HG03103 (cell line): ENCODE results near the gene PCDHAC1.

Source experiments
- ATAC-seq: cut with Tn5 transposase; IDR thresholded peaks from one replicate; pipeline ENCODE4 v1.9.1; 2021; ENCODE audit warnings: low read depth; ENCODE audit not compliant: unreplicated experiment

The PCDHAC1 gene

GRCh38 chr5:140966293-140967225, 40.5 kb downstream of the PCDHAC1 start, which contains the start of gene PCDHAC2:
Gene PCDHAC2 (plus strand): TSS chr5:140966476. CDS start chr5:140966767, 291 bp downstream.
- no peak for ATAC-seq

DNA sequence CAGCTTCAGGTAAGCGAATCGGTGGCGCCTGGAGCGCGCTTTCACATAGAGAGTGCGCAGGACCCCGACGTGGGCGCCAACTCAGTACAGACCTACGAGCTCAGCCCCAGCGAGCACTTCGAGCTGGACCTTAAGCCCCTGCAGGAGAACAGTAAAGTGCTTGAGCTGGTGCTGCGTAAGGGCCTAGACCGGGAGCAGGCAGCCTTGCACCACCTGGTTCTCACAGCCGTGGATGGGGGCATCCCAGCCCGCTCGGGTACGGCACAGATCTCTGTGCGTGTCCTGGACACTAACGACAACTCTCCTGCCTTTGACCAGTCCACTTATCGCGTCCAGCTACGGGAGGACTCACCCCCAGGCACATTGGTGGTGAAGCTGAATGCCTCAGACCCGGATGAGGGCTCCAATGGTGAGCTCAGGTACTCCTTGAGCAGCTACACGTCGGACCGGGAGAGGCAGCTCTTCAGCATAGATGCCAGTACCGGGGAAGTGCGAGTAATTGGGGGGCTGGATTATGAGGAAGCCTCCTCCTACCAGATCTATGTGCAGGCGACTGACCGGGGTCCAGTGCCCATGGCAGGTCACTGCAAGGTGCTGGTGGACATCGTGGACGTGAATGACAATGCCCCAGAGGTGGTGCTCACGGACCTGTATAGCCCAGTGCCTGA, 41.3 kb downstream of the PCDHAC1 start:
- ATAC-seq, result no peak

- no peak for ATAC-seq
Observed at GRCh38 chr5:140969880-140970279, 43.8 kb downstream of the PCDHAC1 start.

DNA sequence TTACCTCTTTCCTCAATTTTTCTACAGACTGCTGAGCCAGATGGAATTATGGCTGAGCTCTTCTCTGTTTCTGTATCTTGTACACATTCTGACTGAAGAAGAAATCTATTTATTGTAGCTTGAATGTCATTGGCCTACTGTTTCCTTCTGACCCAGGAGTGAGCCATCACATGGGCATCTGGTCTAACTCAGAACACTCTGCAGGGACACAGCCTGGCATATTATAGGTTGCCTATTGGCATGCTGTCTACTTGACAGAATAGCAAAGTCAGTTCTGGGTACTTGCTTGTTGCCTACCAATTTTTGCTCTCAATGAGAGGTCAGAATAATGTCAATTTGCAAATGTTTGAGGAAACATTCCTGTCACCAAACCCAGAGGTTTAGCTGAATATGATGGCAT, 47.5 kb downstream of the PCDHAC1 start:
- ATAC-seq, result no peak

- no peak for ATAC-seq
Observed at GRCh38 chr5:140977003-140977402, 50.9 kb downstream of the PCDHAC1 start.

DNA sequence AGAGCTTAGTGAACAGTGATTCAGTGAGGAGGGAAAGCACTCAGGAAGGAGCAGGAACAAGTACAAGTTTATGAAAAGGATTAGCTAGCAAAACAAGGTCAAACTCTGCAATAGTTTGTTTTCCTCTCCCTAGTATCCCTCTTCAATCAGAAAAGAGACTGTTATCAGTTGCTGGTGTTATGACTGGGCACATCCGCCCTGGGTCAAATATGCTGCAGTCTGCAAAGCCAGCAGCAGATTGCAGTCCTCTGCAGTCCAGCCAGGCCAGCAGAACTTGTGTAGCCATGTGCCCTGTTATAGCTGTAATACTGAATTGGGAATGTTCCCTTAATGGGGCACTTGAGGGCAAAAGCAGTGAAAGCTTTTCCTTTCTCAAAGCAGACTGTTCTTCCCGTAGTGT, 52.2 kb downstream of the PCDHAC1 start:
- ATAC-seq, result no peak

- no peak for ATAC-seq
Observed at GRCh38 chr5:140978983-140979382, 52.9 kb downstream of the PCDHAC1 start.
